GM19238 (cell line): ENCODE data around the gene SS18.

Source experiments
- DNase-seq: peaks from one replicate; pipeline ENCODE4 v3.0.0; 2011; ENCODE audit warnings: low spot score; ENCODE audit not compliant: insufficient read length

SS18 gene

DNA sequence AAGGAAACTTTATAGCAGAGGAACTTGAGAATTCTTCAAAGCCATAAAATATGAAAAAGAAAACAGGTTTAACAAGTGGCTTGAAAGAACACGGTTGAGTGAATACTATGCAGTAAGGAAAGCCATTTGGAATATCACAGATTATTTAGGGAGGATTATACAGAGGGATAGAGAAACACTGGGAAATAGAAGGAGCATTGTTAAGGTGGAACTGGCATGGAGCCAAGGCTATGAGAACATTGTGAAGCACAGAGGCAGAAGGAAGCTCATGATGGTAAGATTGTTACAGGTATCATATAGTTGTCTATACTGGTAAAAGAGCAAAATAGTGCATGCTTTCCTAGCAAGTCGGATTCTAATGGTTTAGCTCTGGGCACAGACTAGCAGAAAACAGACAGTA, 87.1 kb downstream of the SS18 start:
- DNase-seq, result no peak

DNA sequence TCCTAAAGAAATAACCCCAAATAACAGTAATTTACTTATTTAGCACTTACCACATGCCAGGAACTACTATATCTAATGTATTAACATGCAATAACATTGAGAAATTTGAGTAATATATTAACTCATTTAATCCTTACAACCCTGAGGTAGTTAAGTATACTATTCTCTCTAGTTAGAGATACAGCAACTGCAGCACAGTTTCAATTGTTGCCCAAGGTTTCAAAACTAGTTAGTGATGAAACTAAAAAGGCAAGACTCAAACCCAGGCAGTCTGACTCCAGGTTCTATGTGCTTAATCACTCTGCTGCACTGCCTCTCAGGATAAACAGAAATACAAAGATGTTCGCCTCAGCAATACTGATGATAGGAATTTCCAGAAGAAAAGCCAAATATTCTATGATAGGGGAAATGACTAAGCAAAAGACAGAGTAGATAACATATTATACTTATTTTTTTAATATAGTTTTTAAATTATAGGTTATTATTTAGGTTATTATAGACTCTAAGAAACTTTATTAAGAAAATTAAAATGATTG, 88.0 kb downstream of the SS18 start:
- DNase-seq, result no peak

DNA sequence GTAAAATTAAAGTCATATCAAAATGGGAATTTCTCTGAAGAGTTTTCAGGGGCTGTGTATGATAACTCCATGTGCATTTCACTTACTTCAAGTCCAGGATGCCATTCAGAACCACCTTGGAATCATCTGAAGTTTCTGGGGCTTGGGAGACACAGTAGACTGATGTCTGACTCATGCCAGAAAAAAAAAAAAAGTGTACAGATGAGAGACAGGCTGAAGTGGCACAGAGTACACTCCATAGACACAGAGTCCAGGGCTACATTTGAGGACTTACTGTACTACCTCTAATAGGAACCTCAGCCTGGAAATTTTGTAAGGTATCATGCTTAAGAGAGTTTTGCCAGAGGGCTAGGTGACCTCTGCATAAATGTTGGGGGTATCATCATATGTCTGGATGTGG, 92.0 kb downstream of the SS18 start:
- DNase-seq, result no peak

DNA sequence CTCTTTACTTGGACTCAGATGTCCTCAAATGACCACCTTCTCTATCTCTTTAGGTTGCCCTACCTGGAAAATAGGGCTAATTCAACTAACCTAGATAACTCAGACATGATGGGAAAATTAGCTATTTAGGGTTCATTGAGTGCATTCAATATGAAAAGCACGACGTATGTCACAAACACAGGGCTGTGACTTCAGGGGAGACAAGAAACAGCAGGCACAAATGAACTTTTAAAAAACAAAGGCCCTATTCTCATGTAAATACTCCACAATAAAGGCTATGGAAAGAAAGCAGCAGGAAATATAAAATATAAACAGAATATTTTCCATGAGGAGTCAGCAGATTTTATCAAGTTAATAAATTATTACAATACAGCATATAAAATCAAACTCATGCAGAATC, 97.8 kb downstream of the SS18 start:
- no peak for DNase-seq

DNA sequence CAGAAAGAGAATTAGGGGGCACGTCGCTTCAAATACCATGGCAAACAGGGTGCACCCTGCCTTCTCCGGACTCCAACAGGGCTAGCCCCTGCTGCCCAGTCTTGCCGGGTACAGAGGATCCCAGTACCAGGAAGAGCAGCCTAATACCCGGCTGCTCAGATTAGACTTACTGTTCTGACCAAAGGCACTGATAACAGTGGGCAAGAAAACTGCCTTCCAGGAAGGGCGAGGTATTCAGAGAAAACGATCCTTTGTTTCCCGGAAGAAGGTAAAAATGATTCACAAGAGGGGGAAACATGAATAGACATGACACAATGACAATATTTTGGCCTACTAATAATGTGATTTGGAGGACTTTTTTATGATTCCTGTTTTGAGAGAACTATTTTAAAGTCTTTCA, 99.9 kb downstream of the SS18 start:
- DNase-seq, result no peak

DNA sequence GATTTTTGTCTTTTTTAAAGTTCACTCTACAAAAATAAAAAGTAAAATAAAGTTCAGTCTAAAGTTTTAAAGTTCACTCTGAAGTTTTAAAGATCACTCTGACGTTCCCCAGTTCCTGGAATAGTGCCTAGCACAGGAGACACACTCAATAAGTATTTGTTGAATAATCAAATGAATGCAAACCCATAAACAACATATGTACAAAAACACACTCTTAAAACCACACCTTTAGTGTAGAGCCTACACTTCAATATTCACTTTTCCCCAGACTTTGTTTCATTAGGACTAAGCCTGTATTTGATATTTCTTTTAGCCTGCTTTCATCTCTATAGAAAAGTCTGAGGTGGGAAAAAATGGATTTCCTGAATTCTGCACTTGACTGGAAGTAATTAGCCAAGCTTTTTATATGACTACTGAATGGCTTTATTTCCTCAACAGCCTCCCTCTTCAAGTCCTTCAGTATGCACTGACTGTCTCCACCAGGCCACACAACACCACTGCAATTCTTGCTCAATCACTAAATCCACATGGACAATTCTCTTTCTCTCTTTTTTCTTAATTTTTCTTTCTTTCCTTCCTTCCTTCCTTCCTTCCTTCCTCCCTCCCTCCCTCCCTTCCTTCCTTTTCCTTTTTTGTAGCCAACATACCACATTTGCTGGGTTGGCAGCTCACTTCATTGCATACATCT, 104.6 kb downstream of the SS18 start:
- DNase-seq, result no peak

DNA sequence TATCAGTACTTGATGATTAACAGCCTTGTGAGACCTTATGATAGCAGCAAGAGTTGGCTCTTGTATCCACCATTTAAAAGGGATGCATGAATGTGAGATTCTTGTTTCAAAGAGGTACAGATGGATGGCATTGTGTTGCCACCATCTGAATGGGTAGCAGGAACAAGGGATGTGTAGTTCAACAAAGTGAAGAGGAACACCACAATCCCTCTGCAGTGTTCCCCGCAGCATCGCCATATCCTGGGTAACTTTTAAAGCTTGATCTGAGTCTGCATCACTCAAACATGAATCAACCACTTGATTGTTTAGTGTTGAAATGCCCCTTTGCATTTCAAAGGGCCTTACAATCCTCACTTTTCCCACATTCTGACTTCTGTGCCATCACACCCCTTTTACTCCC, 106.7 kb downstream of the SS18 start:
- DNase-seq, result no peak

DNA sequence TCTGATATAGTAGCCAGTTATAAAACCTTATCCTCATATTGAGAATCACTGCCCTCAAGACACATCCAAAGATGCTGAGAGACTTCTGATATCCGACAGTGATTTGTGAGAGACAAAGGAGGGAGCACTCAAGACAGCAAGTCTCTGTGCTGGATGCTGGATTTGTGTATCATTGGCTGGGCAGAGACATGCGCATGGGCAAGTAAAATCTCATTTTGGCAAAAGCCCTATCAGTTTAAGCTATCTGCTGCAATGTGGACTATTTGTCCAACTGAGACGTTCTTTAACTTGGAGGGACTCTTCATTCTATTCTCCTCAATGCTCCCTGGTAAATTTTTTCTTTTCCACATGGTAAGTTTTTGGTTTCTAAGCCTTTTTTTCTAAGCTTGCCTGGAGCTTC, 107.5 kb downstream of the SS18 start:
- DNase-seq, result no peak

DNA sequence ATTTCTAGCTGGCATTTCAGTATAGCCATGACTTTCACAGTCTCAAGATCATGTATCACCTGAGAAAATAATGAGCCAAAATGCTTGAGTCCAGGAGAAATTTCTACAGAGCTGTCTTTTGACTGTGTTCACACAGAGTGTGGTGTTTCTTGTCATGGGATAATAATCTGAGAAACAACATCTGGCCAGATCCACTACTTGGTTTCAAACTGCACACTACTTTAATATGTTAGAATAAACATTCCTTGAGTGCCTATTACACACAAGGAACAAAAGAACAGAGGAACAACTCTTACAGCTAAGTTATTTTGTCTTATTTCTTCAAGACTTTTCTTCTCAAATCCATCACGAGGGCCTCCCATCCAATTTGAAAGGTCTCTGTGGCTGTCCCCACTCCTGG, 108.3 kb downstream of the SS18 start:
- no peak for DNase-seq

DNA sequence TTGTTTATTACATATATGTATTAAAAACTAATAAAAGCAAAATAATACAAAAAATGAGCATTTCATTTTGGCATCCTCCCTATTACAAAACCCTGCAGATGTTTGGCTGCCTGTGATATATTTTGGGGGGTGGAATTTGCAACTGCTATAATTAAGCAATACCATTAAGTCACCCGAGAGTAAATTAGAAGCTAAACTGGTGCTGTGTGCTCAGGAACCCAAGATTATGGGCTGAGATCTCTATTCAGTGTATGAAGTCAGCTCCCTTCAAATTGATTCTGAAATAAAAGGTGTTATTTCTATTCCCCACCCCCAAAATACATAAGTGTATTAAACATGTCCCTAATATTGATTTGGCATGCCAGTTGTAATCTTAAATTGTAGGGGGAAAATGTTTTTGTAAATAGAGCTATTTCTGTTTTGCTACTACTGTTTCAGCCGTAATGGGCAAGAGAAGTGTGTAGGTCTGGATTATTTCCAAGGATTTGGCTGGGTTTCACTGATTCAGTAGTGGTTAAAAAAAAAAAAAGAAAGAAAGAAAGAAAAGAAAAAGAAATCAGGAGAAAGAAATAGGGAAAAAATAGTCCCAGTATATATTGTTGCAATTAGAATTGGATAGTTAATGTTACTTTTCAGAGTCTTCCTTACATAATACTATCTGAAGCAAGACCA, 110.9 kb downstream of the SS18 start:
- no peak for DNase-seq

DNA sequence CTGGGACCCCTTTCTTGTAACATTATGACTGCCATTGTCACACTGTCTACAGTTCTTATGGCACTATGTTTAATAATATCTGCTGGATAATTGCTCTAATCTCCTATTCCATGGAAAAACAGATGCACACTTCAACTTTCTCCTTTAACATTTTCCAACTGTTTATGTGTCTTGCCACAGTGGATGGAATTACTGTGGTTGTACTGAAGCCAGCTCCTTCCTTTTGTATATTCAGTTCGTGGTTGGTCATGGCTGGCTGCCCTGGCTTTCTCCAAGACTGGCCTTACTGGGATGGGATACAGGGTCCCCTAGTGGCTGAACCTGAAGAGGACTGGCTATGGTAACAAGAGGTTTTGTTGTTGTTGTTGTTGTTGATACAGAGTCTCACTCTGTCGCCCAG, 113.9 kb downstream of the SS18 start:
- DNase-seq, result no peak

DNA sequence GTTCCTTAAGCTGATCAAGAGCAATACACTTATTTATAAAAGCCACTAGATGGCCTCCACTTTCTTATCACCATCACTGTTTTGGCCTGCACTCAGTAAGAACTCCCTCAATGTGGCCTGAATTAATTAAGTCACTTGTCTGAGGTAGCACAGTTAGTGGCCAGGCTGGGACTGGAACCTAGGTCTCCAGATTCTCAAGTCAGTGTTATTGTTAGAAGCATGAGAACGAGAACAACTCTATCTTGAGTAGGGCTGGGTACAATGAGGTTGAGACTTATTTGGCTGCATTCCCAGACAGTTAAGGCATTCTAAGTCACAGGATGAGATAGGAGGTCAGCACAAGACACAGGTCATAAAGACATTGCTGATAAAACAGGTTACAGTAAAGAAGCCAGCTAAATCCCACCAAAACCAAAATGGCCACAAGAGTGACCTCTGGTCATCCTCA, 115.8 kb downstream of the SS18 start:
- no peak for DNase-seq
